GM19395 (cell line): ENCODE data around the gene AGK.

Experiments
- ATAC-seq: cut with Tn5 transposase; IDR thresholded peaks from one replicate; pipeline ENCODE4 v1.9.1; 2021; ENCODE audit warnings: mild to moderate bottlenecking, moderate library complexity; ENCODE audit not compliant: unreplicated experiment

Gene AGK

GRCh38 chr7:141551094-141551781, at the start of gene AGK:
Gene AGK (plus strand): TSS chr7:141551410. CDS start chr7:141555467, 4,057 bp downstream.
- peak; percentile 88 for ATAC-seq

- ATAC-seq, result no peak
Measured at GRCh38 chr7:141501451-141501850, 49.8 kb upstream of the AGK start.

GRCh38 chr7:141511316-141511675, 39.9 kb upstream of the AGK start:
- ATAC-seq, result no peak

- ATAC-seq, result no peak
Measured at GRCh38 chr7:141511676-141512396, 39.4 kb upstream of the AGK start.

GRCh38 chr7:141512597-141512996, 38.6 kb upstream of the AGK start:
- ATAC-seq, result no peak

GRCh38 chr7:141513720-141514119, 37.5 kb upstream of the AGK start:
- ATAC-seq, result no peak

- ATAC-seq, result no peak
Measured at GRCh38 chr7:141515941-141516340, 35.3 kb upstream of the AGK start.

- no peak for ATAC-seq
Measured at GRCh38 chr7:141519623-141520022, 31.6 kb upstream of the AGK start.

- ATAC-seq, result no peak
Measured at GRCh38 chr7:141522657-141523342, 28.4 kb upstream of the AGK start.

GRCh38 chr7:141525973-141526514, 25.2 kb upstream of the AGK start:
- ATAC-seq, result no peak

GRCh38 chr7:141527076-141527475, 24.1 kb upstream of the AGK start:
- no peak for ATAC-seq

GRCh38 chr7:141528399-141528798, 22.8 kb upstream of the AGK start:
- ATAC-seq, result no peak

- ATAC-seq, result peak; percentile 90
Measured at GRCh38 chr7:141533149-141533949, 17.9 kb upstream of the AGK start.

GRCh38 chr7:141534757-141535737, 16.2 kb upstream of the AGK start:
- no peak for ATAC-seq

- ATAC-seq, result no peak
Measured at GRCh38 chr7:141537906-141538305, 13.3 kb upstream of the AGK start.

GRCh38 chr7:141541375-141541774, 9.8 kb upstream of the AGK start:
- ATAC-seq, result no peak

GRCh38 chr7:141544831-141545230, 6.4 kb upstream of the AGK start:
- no peak for ATAC-seq

- no peak for ATAC-seq
Measured at GRCh38 chr7:141549582-141549981, 1.6 kb upstream of the AGK start.

GRCh38 chr7:141550386-141551093, 670 bp upstream of the AGK start:
- peak; percentile 21 for ATAC-seq
